ENCODE results near the gene SNX19.

- TF ChIP-seq CTCF (IDR thresholded peaks at IDR 0.05) (no peak), POLR2A (IDR thresholded peaks at IDR 0.05) (no peak)
Measured at GRCh38 chr11:130879836-130880235, 36.4 kb downstream of the SNX19 start.
